Astrocyte of the cerebellum (primary cell): ENCODE results near the gene SUSD2.

Experiments
- DNase-seq: peaks from one replicate; pipeline ENCODE4 v3.0.0-alpha.2; 2011; ENCODE audit warnings: low read depth
- H3K4me3 ChIP-seq: 2 replicates; pipeline ENCODE4 v1.5.1; 2011; ENCODE audit warnings: mild to moderate bottlenecking, low read depth, low read length, moderate library complexity
- in situ Hi-C: cut with HindIII; loops from 2 replicates; pipeline ENCODE4 v1.10.0; 2017; ENCODE audit warnings: low sequenced_read_pairs
- TF ChIP-seq, protein P1 (sequence below): IDR thresholded peaks from 2 replicates; pipeline ENCODE4 v1.5.1; 2012; ENCODE audit warnings: low read length, low read depth, moderate library complexity, mild to moderate bottlenecking; ENCODE audit errors: missing control alignments

Gene SUSD2

DNA sequence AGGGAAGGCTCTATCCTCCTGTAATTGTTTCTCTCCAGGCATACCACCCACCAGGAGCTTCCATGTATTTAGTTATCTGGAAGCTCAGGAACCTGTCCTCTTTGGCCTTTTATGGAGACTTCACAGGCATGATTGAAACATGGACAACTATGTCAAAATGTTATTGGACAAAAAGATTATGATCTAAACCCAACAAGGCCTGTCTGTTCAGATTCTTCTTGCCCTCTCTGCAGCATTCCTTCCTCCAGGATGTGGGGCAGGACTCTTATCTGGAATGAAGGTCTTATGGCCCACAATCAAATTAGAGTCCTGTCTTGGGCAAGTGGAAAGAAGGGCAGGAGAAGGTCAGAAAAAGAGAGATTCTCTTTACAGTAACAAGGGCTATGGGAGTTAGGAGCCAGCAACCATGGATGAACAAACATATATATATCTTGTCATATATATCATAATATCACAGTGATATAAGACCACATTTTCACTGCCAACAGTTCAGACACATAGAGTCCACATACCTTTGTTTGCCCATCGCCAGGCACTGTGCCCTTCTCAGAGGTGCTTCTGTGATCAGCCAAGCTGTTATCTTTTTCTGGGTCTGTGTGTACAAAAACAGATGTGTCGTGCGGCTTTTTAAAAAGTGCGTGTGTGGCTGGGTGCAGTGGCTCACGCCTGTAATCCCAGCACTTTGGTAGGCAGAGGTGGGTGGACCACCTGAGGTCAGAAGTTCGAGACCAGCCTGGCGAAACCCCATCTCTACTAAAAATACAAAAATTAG is 42.5 kb upstream of the SUSD2 start:
- in situ Hi-C loops, result no loop called here
- TF ChIP-seq, protein P1, sequence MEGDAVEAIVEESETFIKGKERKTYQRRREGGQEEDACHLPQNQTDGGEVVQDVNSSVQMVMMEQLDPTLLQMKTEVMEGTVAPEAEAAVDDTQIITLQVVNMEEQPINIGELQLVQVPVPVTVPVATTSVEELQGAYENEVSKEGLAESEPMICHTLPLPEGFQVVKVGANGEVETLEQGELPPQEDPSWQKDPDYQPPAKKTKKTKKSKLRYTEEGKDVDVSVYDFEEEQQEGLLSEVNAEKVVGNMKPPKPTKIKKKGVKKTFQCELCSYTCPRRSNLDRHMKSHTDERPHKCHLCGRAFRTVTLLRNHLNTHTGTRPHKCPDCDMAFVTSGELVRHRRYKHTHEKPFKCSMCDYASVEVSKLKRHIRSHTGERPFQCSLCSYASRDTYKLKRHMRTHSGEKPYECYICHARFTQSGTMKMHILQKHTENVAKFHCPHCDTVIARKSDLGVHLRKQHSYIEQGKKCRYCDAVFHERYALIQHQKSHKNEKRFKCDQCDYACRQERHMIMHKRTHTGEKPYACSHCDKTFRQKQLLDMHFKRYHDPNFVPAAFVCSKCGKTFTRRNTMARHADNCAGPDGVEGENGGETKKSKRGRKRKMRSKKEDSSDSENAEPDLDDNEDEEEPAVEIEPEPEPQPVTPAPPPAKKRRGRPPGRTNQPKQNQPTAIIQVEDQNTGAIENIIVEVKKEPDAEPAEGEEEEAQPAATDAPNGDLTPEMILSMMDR, result no peak
- no peak for DNase-seq
- H3K4me3 ChIP-seq, result no peak overlapping the region

DNA sequence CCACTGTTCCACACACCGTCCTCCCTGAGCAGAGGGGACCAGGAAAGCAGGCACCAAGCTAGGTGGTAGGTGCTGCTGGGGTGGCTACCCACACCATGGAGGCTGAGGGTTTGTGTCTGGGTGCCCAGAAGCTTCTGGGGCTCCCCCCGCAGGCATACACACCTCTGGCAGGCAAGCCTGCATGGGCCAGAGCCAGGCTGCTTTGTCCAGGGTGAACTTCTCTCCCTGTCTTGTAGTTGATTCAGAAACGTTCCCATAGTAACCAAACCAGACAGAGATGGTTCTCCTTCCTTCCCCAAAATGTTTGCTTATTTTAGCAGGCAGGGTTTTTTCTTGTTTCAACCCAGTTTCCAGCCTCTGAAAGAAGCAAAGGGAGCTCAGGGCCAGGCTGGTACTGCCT is 40.9 kb upstream of the SUSD2 start:
- DNase-seq, result no peak
- H3K4me3 ChIP-seq, result no peak overlapping the region
- in situ Hi-C loops, result loop anchor here (5.0 to 10.0 kb wide), 2 partner anchors 64 to 83 kb away; no protein-coding TSS in a partner anchor
- TF ChIP-seq, protein P1, result no peak

DNA sequence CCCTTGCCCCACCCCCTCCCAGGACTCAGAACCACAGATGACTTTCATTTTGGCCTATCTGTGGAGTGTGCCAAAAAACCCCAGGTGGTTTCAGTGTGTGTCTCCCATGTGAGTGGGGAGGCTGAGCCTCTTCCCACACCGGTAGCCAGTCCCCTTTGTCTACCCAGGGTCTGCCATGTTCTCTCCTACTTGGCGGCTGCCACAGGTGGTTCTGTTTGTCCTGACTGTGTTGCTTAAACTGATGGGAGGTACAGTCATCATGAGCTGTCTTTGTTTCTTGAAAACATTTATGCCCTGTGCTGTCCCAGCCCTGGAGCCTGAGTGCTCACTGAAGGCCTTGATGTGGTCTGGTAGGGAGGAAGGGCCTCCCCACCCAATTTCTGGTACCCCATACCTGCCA is 39.7 kb upstream of the SUSD2 start:
- DNase-seq, result no peak
- TF ChIP-seq, protein P1, result no peak
- in situ Hi-C loops, result loop anchor here (5.0 to 10.0 kb wide), 2 partner anchors 63 to 84 kb away; no protein-coding TSS in a partner anchor
- no peak overlapping the region for H3K4me3 ChIP-seq

DNA sequence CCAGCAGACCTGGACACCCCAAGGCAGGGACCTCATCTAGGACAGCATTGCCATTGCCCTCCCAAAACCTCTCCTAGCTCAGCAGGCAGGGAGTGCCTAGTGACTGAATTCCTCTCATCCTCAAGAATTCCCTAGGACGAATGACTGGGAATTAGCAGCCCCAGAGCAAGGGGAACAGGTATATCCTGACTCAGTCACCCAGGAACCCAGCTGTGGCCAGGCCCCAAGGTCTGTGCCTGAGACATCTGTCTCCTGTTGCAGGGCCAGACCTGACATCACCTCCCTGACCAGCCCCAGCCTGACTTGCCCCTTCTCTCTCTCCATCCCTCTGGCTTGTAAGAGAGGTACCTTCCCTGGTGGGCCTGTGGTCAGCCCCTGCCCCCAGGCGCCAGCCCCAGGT is 39.0 kb upstream of the SUSD2 start:
- in situ Hi-C loops, result loop anchor here (5.0 to 10.0 kb wide), 2 partner anchors 63 to 85 kb away; no protein-coding TSS in a partner anchor
- TF ChIP-seq, protein P1, result no peak
- no peak overlapping the region for H3K4me3 ChIP-seq
- DNase-seq, result no peak

DNA sequence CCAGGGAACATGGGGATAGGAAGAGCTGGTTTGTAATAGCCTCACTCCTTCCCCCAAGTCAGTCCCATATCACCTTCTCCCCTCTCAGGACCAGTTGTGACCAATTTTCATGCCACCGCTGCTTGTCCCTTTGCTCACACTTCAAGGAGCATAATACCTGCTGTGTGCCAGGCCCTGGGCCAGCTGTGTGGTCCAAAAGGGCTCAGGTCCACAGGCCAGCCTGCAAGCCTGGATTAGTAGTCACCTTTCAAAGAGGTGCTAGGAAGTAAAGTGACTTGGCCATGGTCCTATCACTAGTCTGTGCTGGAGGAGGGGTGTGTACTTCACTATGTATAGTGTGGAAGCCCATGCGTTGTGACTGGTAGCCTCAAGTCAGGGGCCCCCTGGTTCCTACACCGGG is 38.5 kb upstream of the SUSD2 start:
- in situ Hi-C loops, result loop anchor here (5.0 to 10.0 kb wide), 2 partner anchors 62 to 86 kb away; no protein-coding TSS in a partner anchor
- TF ChIP-seq, protein P1, result no peak
- no peak overlapping the region for H3K4me3 ChIP-seq
- no peak for DNase-seq

DNA sequence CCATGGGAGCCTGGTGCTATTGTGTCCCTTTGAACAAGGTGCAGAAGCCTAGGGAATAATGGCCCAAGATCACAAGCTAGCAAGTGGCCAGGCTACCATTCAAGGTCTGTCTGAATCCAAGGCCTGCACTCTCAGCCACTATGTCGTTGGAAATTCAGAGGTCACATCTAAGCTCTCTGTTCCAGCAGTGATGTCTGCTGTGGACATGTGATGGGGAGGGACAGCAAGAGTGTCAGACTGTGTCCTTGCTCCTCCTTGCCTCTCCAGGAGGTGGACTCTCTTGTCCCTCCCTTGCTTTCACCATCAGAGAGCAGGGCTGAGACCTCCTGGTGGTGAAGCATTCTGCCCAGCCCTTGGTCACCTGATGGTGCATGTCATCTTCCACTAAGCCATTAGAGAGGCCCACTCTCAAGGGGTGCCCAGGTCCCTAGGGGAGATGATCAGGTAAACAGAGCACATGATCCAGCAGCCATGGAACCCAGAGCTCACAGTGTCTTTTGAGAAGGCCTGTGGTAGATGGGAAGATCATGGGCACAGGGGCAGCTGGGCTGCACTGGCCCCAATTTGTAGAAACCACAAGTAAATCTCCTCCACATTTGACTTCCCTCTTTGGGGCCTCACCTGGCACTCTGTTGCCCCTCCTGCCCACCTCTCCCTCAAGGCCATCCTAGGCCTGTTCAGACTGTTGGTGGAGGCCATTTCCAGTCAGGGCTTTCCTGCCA is 37.1 kb upstream of the SUSD2 start:
- TF ChIP-seq, protein P1, result no peak
- in situ Hi-C loops, result loop anchor here (5.0 to 10.0 kb wide), 2 partner anchors 61 to 87 kb away; no protein-coding TSS in a partner anchor
- no peak overlapping the region for H3K4me3 ChIP-seq
- no peak for DNase-seq
